SU-DHL-6 (cell line): ENCODE results near the gene CFAP99.
"Not testable (repeated sequence)": the region's sequence is repeated elsewhere in the genome, so short reads cannot be mapped to it uniquely, and the experiment has no call there.

Experiments
- CTCF ChIP-seq: fragments of 200-600 bp; sonication (generic); IDR thresholded peaks from one replicate; pipeline ENCODE4 v1.5.1; 2017; ENCODE audit warnings: antibody characterized with exemption, mild to moderate bottlenecking, low read length, moderate library complexity; ENCODE audit not compliant: insufficient read depth, poor library complexity, severe bottlenecking
- EZH2phosphoT487 ChIP-seq: fragments of 200-600 bp; sonication (generic), shearing (Covaris generic); conservative IDR thresholded peaks from 2 replicates; pipeline ENCODE4 v1.6.1; 2018; ENCODE audit warnings: mild to moderate bottlenecking, antibody characterized with exemption, low read length, moderate library complexity, mixed read lengths

DNA sequence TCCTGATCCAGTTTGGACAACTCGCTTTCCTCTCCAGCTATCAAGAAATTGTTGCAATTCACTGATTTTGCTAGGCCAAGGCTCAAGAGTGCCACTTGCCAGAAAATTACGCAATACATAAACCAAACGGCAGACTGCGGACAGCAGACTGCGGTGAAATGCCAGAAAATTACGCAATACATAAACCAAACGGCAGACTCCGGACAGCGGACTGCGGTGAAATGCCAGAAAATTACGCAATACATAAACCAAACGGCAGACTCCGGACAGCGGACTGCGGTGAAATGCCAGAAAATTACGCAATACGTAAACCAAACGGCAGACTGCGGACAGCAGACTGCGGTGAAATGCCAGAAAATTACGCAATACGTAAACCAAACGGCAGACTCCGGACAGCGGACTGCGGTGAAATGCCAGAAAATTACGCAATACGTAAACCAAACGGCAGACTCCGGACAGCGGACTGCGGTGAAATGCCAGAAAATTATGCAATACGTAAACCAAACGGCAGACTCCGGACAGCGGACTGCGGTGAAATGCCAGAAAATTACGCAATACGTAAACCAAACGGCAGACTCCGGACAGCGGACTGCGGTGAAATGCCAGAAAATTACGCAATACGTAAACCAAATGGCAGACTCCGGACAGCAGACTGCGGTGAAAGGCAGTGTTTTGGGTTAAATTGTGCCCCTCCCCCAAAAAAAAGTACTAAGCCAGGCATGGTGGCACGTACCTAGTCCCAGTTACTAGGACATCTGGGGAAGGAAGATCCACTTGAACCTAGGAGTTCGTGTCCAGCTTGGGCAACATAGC lies 11.4 kb downstream of the CFAP99 start:
- not testable (repeated sequence) for TF ChIP-seq CTCF, EZH2phosphoT487
